Measurements from ENCODE around the gene PBX1.

PBX1 gene

DNA sequence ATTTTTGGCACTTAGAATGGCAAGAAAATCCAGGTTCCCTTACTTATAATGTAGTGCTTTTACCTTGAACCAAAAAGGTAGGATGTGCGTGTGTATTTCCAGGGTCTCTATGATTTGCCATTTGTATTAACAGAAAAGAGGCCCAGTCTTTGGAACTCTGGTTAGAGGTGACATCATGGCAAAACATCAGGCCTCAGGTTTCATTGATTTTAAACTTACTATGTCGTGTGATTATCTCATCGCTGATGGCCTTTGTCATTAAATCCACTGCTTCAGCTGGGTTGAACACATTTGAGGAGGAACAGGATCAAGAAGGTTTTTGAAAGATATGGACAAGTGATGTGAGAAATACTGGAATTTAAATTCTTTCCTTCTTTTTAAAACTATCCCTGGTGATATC lies 95.2 kb downstream of the PBX1 start:
- TF ChIP-seq, protein P1, sequence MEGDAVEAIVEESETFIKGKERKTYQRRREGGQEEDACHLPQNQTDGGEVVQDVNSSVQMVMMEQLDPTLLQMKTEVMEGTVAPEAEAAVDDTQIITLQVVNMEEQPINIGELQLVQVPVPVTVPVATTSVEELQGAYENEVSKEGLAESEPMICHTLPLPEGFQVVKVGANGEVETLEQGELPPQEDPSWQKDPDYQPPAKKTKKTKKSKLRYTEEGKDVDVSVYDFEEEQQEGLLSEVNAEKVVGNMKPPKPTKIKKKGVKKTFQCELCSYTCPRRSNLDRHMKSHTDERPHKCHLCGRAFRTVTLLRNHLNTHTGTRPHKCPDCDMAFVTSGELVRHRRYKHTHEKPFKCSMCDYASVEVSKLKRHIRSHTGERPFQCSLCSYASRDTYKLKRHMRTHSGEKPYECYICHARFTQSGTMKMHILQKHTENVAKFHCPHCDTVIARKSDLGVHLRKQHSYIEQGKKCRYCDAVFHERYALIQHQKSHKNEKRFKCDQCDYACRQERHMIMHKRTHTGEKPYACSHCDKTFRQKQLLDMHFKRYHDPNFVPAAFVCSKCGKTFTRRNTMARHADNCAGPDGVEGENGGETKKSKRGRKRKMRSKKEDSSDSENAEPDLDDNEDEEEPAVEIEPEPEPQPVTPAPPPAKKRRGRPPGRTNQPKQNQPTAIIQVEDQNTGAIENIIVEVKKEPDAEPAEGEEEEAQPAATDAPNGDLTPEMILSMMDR (conservative IDR thresholded peaks at IDR 0.05; ENCODE audit: low read depth) = no peak
- no peak for DNase-seq (ENCODE audit: low spot score)
- ChIA-PET POLR2A (ENCODE audit: low non-redundant PET) (no interaction called here), CTCF (no interaction called here)
- H3K27ac ChIP-seq = no peak overlapping the region

DNA sequence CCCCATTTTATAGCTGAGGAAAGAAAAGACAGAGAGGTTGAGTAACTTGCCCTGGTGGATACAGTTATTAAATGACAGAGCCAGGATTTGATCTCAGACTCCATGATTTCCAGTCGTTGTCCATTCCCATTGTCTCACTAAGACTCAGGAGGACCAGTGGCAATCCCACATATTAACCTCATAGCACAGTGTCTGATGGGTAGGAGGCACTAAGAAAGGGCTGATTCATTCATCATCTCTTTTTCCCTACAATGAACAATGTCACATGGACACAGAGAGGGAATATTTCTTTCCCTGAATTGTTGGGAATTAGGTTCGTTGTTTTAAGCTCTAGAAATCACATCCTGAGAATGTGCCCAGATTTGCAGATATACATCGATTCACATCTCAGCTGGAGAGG lies 99.9 kb downstream of the PBX1 start:
- no peak for DNase-seq (ENCODE audit: low spot score)
- no peak overlapping the region for H3K27ac ChIP-seq
- CTCF ChIA-PET = interaction anchor here (0.7 kb wide), 1 partner anchor 95 kb away, joined by 5 read pairs; no protein-coding TSS in a partner anchor
- TF ChIP-seq, protein P1 (conservative IDR thresholded peaks at IDR 0.05; ENCODE audit: low read depth) = no peak
- POLR2A ChIA-PET (ENCODE audit: low non-redundant PET) = no interaction called here

DNA sequence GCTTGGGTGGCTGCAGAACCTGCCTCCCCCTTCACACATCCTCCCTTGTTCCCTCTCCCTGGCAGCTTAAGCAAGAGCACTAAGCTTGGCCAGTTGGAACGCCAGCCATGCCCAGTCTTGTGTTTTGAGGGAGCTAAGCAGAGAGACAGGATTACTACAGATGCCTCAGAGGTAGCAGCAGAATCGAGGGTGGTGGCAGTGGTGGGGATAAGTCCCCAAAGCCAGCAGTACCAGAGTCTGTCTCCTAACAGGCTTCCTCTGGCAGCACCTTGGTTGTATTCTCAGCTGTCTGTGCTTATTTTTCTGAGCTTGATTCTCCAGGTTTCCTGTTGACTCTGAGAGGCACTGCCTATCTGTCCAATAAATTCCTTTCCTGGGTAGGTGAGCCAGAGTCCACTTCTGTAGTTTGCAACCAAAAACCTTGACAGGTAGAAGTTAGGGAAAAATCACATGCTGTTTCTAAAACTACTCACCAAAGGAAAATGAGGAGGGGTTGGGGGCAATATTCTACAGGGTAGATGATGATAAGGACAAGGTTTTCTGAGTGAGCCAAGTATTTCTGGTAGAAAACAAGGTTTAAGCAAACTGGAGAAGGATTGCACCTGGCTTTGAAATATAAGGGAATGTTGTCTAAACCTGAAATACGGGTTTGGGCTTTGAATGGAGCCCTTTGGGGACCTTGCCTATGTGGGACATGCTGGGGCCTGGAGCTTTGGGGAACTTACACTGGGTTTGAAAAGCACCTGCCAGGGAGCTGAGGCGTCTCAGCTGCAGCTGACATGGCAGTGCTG lies 100.8 kb downstream of the PBX1 start:
- DNase-seq (ENCODE audit: low spot score) = peak; percentile 26
- TF ChIP-seq, protein P1 (conservative IDR thresholded peaks at IDR 0.05; ENCODE audit: low read depth) = no peak
- ChIA-PET CTCF (interaction anchor here (0.5 to 0.6 kb wide), 2 partner anchors 131 to 1764 kb away, joined by 3 read pairs; no protein-coding TSS in a partner anchor), POLR2A (ENCODE audit: low non-redundant PET) (interaction anchor here (0.6 to 0.9 kb wide), 3 partner anchors 23 to 302 kb away, joined by 3 to 5 read pairs (median 3); no protein-coding TSS in a partner anchor)
- no peak overlapping the region for H3K27ac ChIP-seq

DNA sequence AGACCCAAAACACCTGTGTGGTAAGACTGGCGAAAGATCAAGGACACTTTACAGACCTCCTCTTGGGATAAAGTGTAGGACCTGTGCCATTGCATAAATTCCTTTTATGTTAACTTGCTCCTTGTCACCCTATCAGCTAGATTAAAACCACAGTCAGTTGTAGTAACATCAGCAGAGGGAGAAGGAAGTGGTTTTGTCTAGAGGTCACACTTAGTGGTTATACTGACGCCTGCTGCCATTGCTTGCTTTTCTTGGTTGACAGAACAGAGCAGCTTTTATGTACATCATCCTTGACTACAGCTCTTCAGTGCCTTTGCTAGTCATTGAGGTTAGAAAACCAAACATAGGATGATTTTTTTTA lies 101.4 kb downstream of the PBX1 start:
- ChIA-PET POLR2A (ENCODE audit: low non-redundant PET) (interaction anchor here (0.6 to 0.9 kb wide), 2 partner anchors 22 to 128 kb away, joined by 3 to 5 read pairs; no protein-coding TSS in a partner anchor), CTCF (interaction anchor here (0.5 to 0.6 kb wide), 5 partner anchors 16 to 1765 kb away, joined by 3 to 7 read pairs (median 3); no protein-coding TSS in a partner anchor)
- TF ChIP-seq, protein P1 (conservative IDR thresholded peaks at IDR 0.05; ENCODE audit: low read depth) = no peak
- no peak overlapping the region for H3K27ac ChIP-seq
- no peak for DNase-seq (ENCODE audit: low spot score)

DNA sequence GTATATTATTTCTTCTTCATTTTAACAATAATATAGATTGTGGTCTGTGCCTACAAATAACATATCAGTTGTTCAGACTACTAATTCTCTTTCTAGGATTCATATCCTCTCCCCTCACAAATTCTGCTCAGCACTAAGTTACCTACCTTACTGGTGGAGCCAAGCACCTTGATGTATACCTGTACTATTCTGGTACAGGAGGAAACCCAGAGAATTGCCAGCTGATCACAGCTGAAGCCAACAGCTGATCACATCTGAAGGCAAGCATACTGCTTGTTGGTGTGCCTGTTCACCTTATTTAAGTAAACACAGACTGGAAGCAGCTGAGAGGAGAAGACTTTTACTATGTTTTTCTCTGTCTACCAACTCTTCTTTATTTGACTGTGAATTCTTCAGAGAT lies 101.8 kb downstream of the PBX1 start:
- POLR2A ChIA-PET (ENCODE audit: low non-redundant PET) = interaction anchor here (0.6 to 0.9 kb wide), 2 partner anchors 22 to 127 kb away, joined by 3 to 5 read pairs; no protein-coding TSS in a partner anchor
- CTCF ChIA-PET = interaction anchor here (0.6 kb wide), 4 partner anchors 17 to 131 kb away, joined by 3 to 7 read pairs (median 3); no protein-coding TSS in a partner anchor

DNA sequence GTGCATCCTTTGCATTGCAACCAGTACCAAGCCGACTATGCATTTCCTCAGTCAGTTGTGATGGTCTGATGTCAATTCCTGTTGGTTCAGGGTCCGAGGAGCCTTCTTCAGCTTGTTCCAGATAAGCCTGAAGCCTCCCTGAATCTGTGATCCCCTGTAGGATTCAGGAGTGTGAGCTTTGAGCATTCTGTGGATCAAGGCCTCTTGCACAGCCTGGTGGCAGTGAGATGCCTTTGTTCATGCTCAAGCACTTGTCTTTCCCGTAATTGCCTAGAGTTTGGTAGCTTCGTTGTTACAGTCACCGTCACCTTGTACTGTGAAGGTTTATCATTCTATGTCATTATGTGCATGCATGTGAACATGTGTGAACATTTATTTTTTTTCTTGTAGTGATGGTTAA lies 103.5 kb downstream of the PBX1 start:
- CTCF ChIA-PET = no interaction called here
- no peak for DNase-seq (ENCODE audit: low spot score)
- POLR2A ChIA-PET (ENCODE audit: low non-redundant PET) = no interaction called here
- TF ChIP-seq, protein P1 (conservative IDR thresholded peaks at IDR 0.05; ENCODE audit: low read depth) = no peak
- H3K27ac ChIP-seq = no peak overlapping the region

More for the DNA sequence above, 101.8 kb downstream of the PBX1 start:
- DNase-seq (ENCODE audit: low spot score) = no peak
- H3K27ac ChIP-seq = no peak overlapping the region
- TF ChIP-seq, protein P1 (conservative IDR thresholded peaks at IDR 0.05; ENCODE audit: low read depth) = no peak
